Activated CD8-positive, alpha-beta T cell treated with anti-CD3 and anti-CD28 coated beads for 36 hours (primary cell): ENCODE results near the gene BOC. TPM values are rescaled to one million over a fixed set of nuclear protein-coding genes. Genes with fewer than 3 reads are reported as not detected.

ENCODE experiments used
- ATAC-seq: fragments of 200-7000 bp; cut with Tn5 transposase; one replicate; pipeline ENCODE4 v1.10.0; 2021; ENCODE audit warnings: mild to moderate bottlenecking, moderate library complexity
- CTCF ChIA-PET: fragments of 350-600 bp; sonication (Branson Sonifier 250); formaldehyde crosslinking; loops from one replicate; lab custom pipeline; 2021; ENCODE audit warnings: antibody characterized with exemption; lab: Charles Lee
- POLR2A ChIA-PET: fragments of 350-600 bp; sonication (Branson Sonifier 250); formaldehyde crosslinking; loops from one replicate; lab custom pipeline; 2021; ENCODE audit warnings: antibody characterized with exemption; lab: Charles Lee
- DNase-seq: peaks from one replicate; pipeline ENCODE4 v3.0.0-alpha.2; 2020
- H3K27ac Mint-ChIP-seq: one replicate; pipeline ENCODE4 v1.8.0; 2021; ENCODE audit warnings: mild to moderate bottlenecking, mixed read lengths
- H3K27me3 Mint-ChIP-seq: one replicate; pipeline ENCODE4 v1.8.0; 2021; ENCODE audit warnings: mixed read lengths
- H3K36me3 Mint-ChIP-seq: one replicate; pipeline ENCODE4 v1.8.0; 2021; ENCODE audit warnings: low read depth, mixed read lengths
- H3K4me1 Mint-ChIP-seq: one replicate; pipeline ENCODE4 v1.8.0; 2021; ENCODE audit warnings: low read depth, mixed read lengths
- H3K4me3 Mint-ChIP-seq: one replicate; pipeline ENCODE4 v1.8.0; 2021; ENCODE audit warnings: mild to moderate bottlenecking, moderate library complexity, mixed read lengths
- H3K9me3 Mint-ChIP-seq: one replicate; pipeline ENCODE4 v1.8.0; 2021; ENCODE audit warnings: mixed read lengths
- intact Hi-C: fragments of 100-400 bp; cut with micrococcal nuclease; formaldehyde crosslinking; loops from one replicate; pipeline ENCODE4 v1.10.0; 2022
- total RNA-seq, 2 experiments: library from RNA; stranded (reverse); gene quantifications; one replicate each; pipeline ENCODE4 v1.2.3, GENCODE V29; 2021
- TF ChIP-seq, protein P1 (sequence below): fragments of 200-600 bp; IDR thresholded peaks from one replicate; pipeline ENCODE4 v1.8.0; 2022; ENCODE audit warnings: antibody characterized with exemption, mild to moderate bottlenecking

BOC gene
- total RNA-seq, 2 experiments from 2014 or later: 0.20 to 0.49 TPM

DNA sequence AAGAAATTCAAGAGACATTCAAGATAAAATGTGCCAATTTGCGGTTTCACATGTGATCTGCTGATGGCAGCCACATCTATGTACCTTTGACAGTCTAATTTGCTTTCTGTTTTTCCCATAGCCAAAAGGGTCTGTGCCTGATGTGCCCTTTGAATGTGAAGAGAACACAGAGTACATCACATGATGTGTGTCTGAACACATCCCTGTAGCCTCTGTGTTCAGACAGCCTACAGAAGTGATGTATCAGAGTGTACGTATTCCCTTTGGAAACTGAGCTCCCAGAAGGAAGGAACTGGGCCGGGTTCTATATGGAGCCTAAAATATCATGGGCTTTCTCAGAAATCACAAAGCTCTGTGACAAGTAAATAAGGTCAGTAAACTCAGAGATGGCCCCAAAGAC, 52.4 kb downstream of the BOC start:
- Mint-ChIP-seq H3K4me1 (no peaks in the 10 kb centered on the region), H3K9me3 (no peaks in the 10 kb centered on the region), H3K27ac (no peak overlapping the region), H3K4me3 (no peak overlapping the region), H3K36me3 (no peaks in the 10 kb centered on the region), H3K27me3 (no peaks in the 10 kb centered on the region)
- CTCF ChIA-PET: interaction anchor here (1.3 kb wide), 1 partner anchor 11 kb away, joined by 3 read pairs; no protein-coding TSS in a partner anchor
- ATAC-seq (no peak), DNase-seq (no peak)
- TF ChIP-seq, protein P1, sequence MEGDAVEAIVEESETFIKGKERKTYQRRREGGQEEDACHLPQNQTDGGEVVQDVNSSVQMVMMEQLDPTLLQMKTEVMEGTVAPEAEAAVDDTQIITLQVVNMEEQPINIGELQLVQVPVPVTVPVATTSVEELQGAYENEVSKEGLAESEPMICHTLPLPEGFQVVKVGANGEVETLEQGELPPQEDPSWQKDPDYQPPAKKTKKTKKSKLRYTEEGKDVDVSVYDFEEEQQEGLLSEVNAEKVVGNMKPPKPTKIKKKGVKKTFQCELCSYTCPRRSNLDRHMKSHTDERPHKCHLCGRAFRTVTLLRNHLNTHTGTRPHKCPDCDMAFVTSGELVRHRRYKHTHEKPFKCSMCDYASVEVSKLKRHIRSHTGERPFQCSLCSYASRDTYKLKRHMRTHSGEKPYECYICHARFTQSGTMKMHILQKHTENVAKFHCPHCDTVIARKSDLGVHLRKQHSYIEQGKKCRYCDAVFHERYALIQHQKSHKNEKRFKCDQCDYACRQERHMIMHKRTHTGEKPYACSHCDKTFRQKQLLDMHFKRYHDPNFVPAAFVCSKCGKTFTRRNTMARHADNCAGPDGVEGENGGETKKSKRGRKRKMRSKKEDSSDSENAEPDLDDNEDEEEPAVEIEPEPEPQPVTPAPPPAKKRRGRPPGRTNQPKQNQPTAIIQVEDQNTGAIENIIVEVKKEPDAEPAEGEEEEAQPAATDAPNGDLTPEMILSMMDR: no peak
- intact Hi-C loops: no loop called here
- POLR2A ChIA-PET: no interaction called here

DNA sequence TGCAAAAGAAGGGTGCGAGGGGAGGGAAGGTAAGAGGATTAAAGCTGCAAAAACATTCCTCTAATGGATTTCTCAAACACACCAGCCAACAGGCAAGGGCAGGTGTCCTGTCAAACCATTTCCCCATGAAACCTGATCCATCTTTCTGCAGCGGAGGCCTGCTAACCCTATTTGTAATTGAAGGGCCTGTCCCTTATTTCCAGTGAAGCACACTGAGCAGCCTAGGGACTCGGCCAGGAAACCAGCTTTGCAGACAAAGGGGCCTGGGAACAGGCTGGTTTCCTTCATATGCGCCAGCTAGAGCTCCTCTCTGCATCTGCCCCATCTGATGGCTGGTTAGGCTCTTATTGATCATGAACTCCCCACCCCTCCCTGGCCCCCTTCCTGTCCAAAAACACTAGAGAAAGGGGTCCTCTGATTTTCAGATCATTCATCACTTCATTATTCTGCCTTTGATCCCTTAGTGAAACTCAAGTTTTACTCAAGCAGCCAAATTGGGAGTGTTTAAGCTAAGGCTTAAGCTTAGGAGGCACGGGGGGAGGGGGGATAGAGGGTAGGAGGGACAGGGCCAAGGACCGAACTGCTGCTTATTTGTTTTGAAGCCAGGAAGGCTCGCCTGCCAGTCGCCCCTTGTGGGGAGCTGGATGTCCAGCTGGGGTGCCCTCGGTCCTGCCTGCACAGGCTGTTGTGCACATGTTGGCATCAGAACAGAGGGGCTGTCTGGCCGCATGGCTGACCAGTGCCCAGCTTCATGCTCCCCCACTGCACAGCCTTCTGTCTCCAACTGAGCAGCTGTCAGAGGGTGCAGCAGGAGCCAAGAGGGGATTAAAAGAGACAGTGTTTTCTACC, 53.1 kb downstream of the BOC start:
- DNase-seq (no peak), ATAC-seq (no peak)
- TF ChIP-seq, protein P1: no peak
- Mint-ChIP-seq H3K36me3 (no peaks in the 10 kb centered on the region), H3K4me3 (no peak overlapping the region), H3K27ac (no peak overlapping the region), H3K4me1 (no peaks in the 10 kb centered on the region), H3K9me3 (no peaks in the 10 kb centered on the region), H3K27me3 (no peaks in the 10 kb centered on the region)
- ChIA-PET POLR2A (interaction anchor here (1.0 kb wide), 1 partner anchor 10 kb away, joined by 4 read pairs; no protein-coding TSS in a partner anchor), CTCF (interaction anchor here (1.3 to 3.2 kb wide), 2 partner anchors 11 to 23 kb away, joined by 3 to 11 read pairs; no protein-coding TSS in a partner anchor)
- intact Hi-C loops: no loop called here

DNA sequence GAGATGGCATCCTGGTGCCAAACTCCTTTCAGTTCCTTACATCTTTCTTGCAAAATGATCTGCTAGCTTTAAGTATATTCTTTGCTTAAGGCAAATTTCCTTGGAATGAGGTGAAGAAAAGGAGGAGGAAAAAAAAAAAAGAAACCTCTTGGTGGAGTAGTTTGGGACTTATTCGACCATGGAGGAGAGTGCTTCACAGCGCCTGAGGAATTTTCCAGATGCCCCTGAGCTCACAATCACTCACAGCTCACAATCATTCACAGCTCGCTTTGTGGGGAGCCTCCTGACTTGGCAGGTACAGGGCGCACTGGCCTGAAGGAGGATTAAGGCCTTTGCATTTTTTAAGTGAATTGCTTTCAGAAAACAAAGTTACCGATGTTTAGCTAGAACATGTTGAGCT, 53.9 kb downstream of the BOC start:
- no peaks in the 10 kb centered on the region for H3K4me1 Mint-ChIP-seq
- CTCF ChIA-PET: interaction anchor here (3.2 kb wide), 1 partner anchor 23 kb away, joined by 11 read pairs; no protein-coding TSS in a partner anchor
- intact Hi-C loops: no loop called here
- DNase-seq (no peak), ATAC-seq (no peak)
- no peaks in the 10 kb centered on the region for H3K9me3 Mint-ChIP-seq
- no peak overlapping the region for H3K27ac Mint-ChIP-seq
- H3K4me3 Mint-ChIP-seq: no peak overlapping the region
- no peaks in the 10 kb centered on the region for H3K27me3 Mint-ChIP-seq
- TF ChIP-seq, protein P1: no peak
- H3K36me3 Mint-ChIP-seq: no peaks in the 10 kb centered on the region
- POLR2A ChIA-PET: interaction anchor here (1.0 kb wide), 1 partner anchor 9 kb away, joined by 4 read pairs; no protein-coding TSS in a partner anchor

DNA sequence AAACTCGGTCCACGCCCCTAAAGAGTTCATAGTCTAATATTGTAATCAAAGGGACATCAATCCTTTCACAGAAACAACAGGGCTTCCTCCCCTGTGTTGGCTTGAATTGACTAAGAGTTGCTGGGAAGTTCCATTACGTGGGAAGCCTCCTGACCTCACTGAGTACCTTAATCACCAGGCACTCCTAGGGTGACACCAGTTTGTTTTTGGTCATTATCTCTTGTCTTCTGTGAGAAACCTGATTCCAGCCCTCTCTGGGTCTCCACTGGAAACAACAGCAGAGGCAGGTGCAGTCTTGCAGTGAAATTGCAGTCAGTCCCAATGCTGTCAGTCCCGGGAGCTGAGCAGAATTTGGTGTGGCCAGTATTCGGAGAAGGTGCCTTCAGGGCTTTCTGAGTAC, 55.4 kb downstream of the BOC start:
- Mint-ChIP-seq H3K27me3 (no peaks in the 10 kb centered on the region), H3K27ac (no peak overlapping the region), H3K4me3 (no peak overlapping the region), H3K36me3 (no peaks in the 10 kb centered on the region), H3K9me3 (no peaks in the 10 kb centered on the region), H3K4me1 (no peaks in the 10 kb centered on the region)
- ChIA-PET CTCF (interaction anchor here (3.2 kb wide), 1 partner anchor 21 kb away, joined by 11 read pairs; no protein-coding TSS in a partner anchor), POLR2A (no interaction called here)
- no peak for ATAC-seq
- TF ChIP-seq, protein P1: no peak
- peak; percentile 4 for DNase-seq
- intact Hi-C loops: no loop called here

DNA sequence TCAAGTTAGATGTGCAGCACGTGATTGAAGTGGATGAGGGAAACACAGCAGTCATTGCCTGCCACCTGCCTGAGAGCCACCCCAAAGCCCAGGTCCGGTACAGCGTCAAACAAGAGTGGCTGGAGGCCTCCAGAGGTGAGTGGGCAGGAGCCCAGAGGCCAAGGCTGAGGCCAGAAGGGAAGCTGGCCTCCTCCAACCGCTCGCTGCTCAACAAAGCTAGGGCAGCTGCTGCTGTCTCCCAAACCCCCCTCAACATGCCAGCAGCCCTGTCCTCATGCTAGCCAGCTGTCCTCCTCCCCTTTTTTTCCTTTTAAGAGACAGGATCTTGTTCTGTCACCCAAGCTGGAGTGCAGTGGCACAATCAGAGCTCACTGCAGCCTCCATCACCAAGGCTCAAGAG, 57.0 kb downstream of the BOC start:
- DNase-seq: no peak
- ChIA-PET POLR2A (interaction anchor here (0.6 kb wide), 1 partner anchor 10 kb away, joined by 3 read pairs; no protein-coding TSS in a partner anchor), CTCF (interaction anchor here (2.3 kb wide), 1 partner anchor 20 kb away, joined by 14 read pairs; no protein-coding TSS in a partner anchor)
- H3K9me3 Mint-ChIP-seq: no peaks in the 10 kb centered on the region
- H3K27me3 Mint-ChIP-seq: no peaks in the 10 kb centered on the region
- no peak for ATAC-seq
- H3K36me3 Mint-ChIP-seq: no peaks in the 10 kb centered on the region
- no peak overlapping the region for H3K27ac Mint-ChIP-seq
- no peak overlapping the region for H3K4me3 Mint-ChIP-seq
- intact Hi-C loops: no loop called here
- TF ChIP-seq, protein P1: no peak
- no peaks in the 10 kb centered on the region for H3K4me1 Mint-ChIP-seq
